SK-N-SH treated with all-trans-retinoic acid at 6 μM for 48 hours (cell line): Measurements from ENCODE around the gene RBMS1.

Experiments used
- ATAC-seq: fragments of 200-7000 bp; cut with Tn5 transposase; 3 replicates; pipeline ENCODE4 v1.9.1; 2020; ENCODE audit warnings: mild to moderate bottlenecking, moderate library complexity
- ARNTL ChIP-seq: fragments of 450-650 bp; formaldehyde crosslinking; IDR thresholded peaks from 2 replicates; pipeline ENCODE4 v1.5.0; 2020; ENCODE audit warnings: low read depth, mild to moderate bottlenecking, moderate library complexity, borderline replicate concordance
- BACH2 ChIP-seq: fragments of 250-450 bp; sonication (Bioruptor Pico); IDR thresholded peaks from 2 replicates; pipeline ENCODE4 v1.9.0; 2021; ENCODE audit warnings: mild to moderate bottlenecking, borderline replicate concordance
- CREB5 ChIP-seq: fragments of 250-450 bp; sonication (Bioruptor Pico); IDR thresholded peaks from 2 replicates; pipeline ENCODE4 v1.5.1; 2020; ENCODE audit warnings: low read depth, mild to moderate bottlenecking, moderate library complexity
- CSRNP3 ChIP-seq: fragments of 250-450 bp; sonication (Bioruptor Pico); IDR thresholded peaks from 2 replicates; pipeline ENCODE4 v1.5.1; 2021; ENCODE audit warnings: mild to moderate bottlenecking, moderate library complexity
- ESRRG ChIP-seq: fragments of 250-450 bp; sonication (Bioruptor Pico); IDR thresholded peaks from 2 replicates; pipeline ENCODE4 v1.6.1; 2021; ENCODE audit warnings: mild to moderate bottlenecking
- GLIS3 ChIP-seq: fragments of 250-450 bp; sonication (Bioruptor Pico); IDR thresholded peaks from 2 replicates; pipeline ENCODE4 v1.5.0; 2020; ENCODE audit warnings: mild to moderate bottlenecking, moderate library complexity
- ISL1 ChIP-seq: fragments of 250-450 bp; sonication (Bioruptor Pico); IDR thresholded peaks from 2 replicates; pipeline ENCODE4 v2.1.2; 2022; ENCODE audit warnings: mild to moderate bottlenecking, moderate library complexity
- OSR1 ChIP-seq: fragments of 250-450 bp; sonication (Bioruptor Pico); IDR thresholded peaks from 2 replicates; pipeline ENCODE4 v1.8.0; 2022; ENCODE audit warnings: moderate library complexity, mild to moderate bottlenecking, inconsistent platforms
- PATZ1 ChIP-seq: fragments of 250-450 bp; sonication (Bioruptor Pico); IDR thresholded peaks from 2 replicates; pipeline ENCODE4 v1.8.0; 2020; ENCODE audit warnings: mild to moderate bottlenecking, moderate library complexity, borderline replicate concordance
- POU6F1 ChIP-seq: fragments of 250-450 bp; sonication (Bioruptor Pico); IDR thresholded peaks from 2 replicates; pipeline ENCODE4 v1.8.0; 2021; ENCODE audit warnings: low read depth, mild to moderate bottlenecking, moderate library complexity, borderline replicate concordance
- PPARA ChIP-seq: fragments of 250-450 bp; sonication (Bioruptor Pico); IDR thresholded peaks from 2 replicates; pipeline ENCODE4 v1.5.0; 2020; ENCODE audit warnings: mild to moderate bottlenecking, borderline replicate concordance
- RARB ChIP-seq: fragments of 250-450 bp; sonication (Bioruptor Pico); IDR thresholded peaks from 2 replicates; pipeline ENCODE4 v1.8.0; 2021; ENCODE audit warnings: mild to moderate bottlenecking, moderate library complexity
- SNAI2 ChIP-seq: fragments of 250-450 bp; sonication (Bioruptor Pico); IDR thresholded peaks from 2 replicates; pipeline ENCODE4 v1.5.0; 2020; ENCODE audit warnings: mild to moderate bottlenecking, moderate library complexity
- TCF4 ChIP-seq: fragments of 250-450 bp; sonication (Bioruptor Pico); IDR thresholded peaks from 2 replicates; pipeline ENCODE4 v1.8.0; 2021; ENCODE audit warnings: mild to moderate bottlenecking, moderate library complexity, borderline replicate concordance
- TOX ChIP-seq: fragments of 250-450 bp; sonication (Bioruptor Pico); IDR thresholded peaks from 2 replicates; pipeline ENCODE4 v1.8.0; 2021; ENCODE audit warnings: mild to moderate bottlenecking, moderate library complexity, borderline replicate concordance
- TSHZ2 ChIP-seq: fragments of 250-450 bp; sonication (Bioruptor Pico); IDR thresholded peaks from 2 replicates; pipeline ENCODE4 v1.5.0; 2020; ENCODE audit warnings: mild to moderate bottlenecking, moderate library complexity
- ZC3H10 ChIP-seq: fragments of 250-450 bp; sonication (Bioruptor Pico); IDR thresholded peaks from 2 replicates; pipeline ENCODE4 v1.5.1; 2021; ENCODE audit warnings: mild to moderate bottlenecking, moderate library complexity
- ZFP3 ChIP-seq: fragments of 250-450 bp; sonication (Bioruptor Pico); IDR thresholded peaks from 2 replicates; pipeline ENCODE4 v1.5.0; 2020; ENCODE audit warnings: mild to moderate bottlenecking, moderate library complexity
- ZFP30 ChIP-seq: fragments of 450-650 bp; formaldehyde crosslinking; IDR thresholded peaks from 2 replicates; pipeline ENCODE4 v1.5.0; 2022; ENCODE audit warnings: mild to moderate bottlenecking, moderate library complexity
- ZNF70 ChIP-seq: fragments of 450-650 bp; formaldehyde crosslinking; IDR thresholded peaks from 2 replicates; pipeline ENCODE4 v1.5.0; 2020; ENCODE audit warnings: mild to moderate bottlenecking, moderate library complexity
- ZNF8 ChIP-seq: fragments of 450-650 bp; formaldehyde crosslinking; IDR thresholded peaks from 2 replicates; pipeline ENCODE4 v1.5.0; 2020; ENCODE audit warnings: mild to moderate bottlenecking, moderate library complexity

RBMS1 gene

GRCh38 chr2:160467086-160467485, 26.5 kb downstream of the RBMS1 start (continued):
- no peak for TF ChIP-seq ZFP3

GRCh38 chr2:160465406-160465805, 28.2 kb downstream of the RBMS1 start:
- no peak for TF ChIP-seq ZNF70
- no peak for TF ChIP-seq SNAI2
- TF ChIP-seq TOX (CRISPR knock-in tag), result no peak
- no peak for TF ChIP-seq TCF4
- TF ChIP-seq OSR1 (CRISPR knock-in tag), result no peak
- TF ChIP-seq ZFP30, result no peak
- TF ChIP-seq ZFP3, result no peak
- no peak for TF ChIP-seq ZNF8 (CRISPR knock-in tag)
- no peak for TF ChIP-seq BACH2 (CRISPR knock-in tag)
- no peak for TF ChIP-seq CREB5 (CRISPR knock-in tag)
- no peak for TF ChIP-seq PATZ1 (CRISPR knock-in tag)
- TF ChIP-seq RARB (CRISPR knock-in tag), result no peak
- TF ChIP-seq TSHZ2 (CRISPR knock-in tag), result no peak
- TF ChIP-seq ARNTL (CRISPR knock-in tag), result no peak
- TF ChIP-seq GLIS3 (CRISPR knock-in tag), result no peak
- TF ChIP-seq ZC3H10 (CRISPR knock-in tag), result no peak
- TF ChIP-seq ISL1, result no peak
- no peak for TF ChIP-seq CSRNP3 (CRISPR knock-in tag)
- TF ChIP-seq PPARA (CRISPR knock-in tag), result no peak
- no peak for TF ChIP-seq POU6F1 (CRISPR knock-in tag)
- ATAC-seq, result 0 out of 3 replicates have a peak, but pooled peaks have one; percentile 24

- no peak for ATAC-seq
Measured at GRCh38 chr2:160465002-160465401, 28.6 kb downstream of the RBMS1 start.

More at GRCh38 chr2:160465002-160465401, 28.6 kb downstream of the RBMS1 start:
- no peak for TF ChIP-seq ZFP3
- no peak for TF ChIP-seq ZC3H10 (CRISPR knock-in tag)
- no peak for TF ChIP-seq BACH2 (CRISPR knock-in tag)
- no peak for TF ChIP-seq GLIS3 (CRISPR knock-in tag)
- TF ChIP-seq ZNF70, result no peak
- no peak for TF ChIP-seq RARB (CRISPR knock-in tag)
- TF ChIP-seq POU6F1 (CRISPR knock-in tag), result no peak
- TF ChIP-seq TOX (CRISPR knock-in tag), result no peak
- TF ChIP-seq CSRNP3 (CRISPR knock-in tag), result no peak
- no peak for TF ChIP-seq SNAI2
- TF ChIP-seq ESRRG (CRISPR knock-in tag), result no peak
